ENCODE measurements around the gene NDUFS6. TPM values are rescaled to one million over a fixed set of nuclear protein-coding genes. Genes with fewer than 3 reads are reported as not detected.
"Not testable (repeated sequence)": the region's sequence is repeated elsewhere in the genome, so short reads cannot be mapped to it uniquely, and the experiment has no call there.

The NDUFS6 gene
- polyA plus RNA-seq, 1 donor, result 51.9 TPM

DNA sequence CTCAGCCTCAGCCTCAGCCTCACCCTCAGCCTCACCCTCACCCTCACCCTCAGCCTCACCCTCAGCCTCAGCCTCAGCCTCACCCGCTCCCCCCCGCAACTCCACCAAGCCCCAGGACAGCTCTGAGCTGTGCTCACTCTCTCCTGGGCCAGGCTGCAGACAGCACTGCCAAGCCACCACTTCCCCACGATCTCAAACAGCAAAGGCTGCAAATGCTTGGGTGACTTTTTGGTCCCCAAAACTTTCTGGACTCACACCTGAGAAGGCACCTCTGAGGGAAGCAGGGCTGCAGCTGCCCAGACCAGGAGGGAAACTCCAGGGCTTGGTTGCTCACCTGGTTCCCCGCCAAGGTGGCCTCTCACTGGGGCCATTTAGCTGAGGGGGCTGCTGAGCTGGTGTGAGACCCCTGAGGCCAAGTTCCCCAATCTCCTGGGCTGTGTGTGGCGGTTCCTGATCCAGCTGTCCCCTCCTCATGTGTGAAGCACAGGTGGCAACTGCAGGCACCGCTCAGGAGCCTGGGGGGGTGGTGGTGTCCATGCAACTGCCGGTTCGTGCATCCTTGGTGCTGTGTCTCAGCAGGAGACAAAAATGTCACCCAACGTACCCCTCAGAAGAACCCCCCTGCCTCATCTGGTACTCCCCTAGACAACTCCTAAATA is 19.4 kb upstream of the NDUFS6 start:
- no peak for DNase-seq

DNA sequence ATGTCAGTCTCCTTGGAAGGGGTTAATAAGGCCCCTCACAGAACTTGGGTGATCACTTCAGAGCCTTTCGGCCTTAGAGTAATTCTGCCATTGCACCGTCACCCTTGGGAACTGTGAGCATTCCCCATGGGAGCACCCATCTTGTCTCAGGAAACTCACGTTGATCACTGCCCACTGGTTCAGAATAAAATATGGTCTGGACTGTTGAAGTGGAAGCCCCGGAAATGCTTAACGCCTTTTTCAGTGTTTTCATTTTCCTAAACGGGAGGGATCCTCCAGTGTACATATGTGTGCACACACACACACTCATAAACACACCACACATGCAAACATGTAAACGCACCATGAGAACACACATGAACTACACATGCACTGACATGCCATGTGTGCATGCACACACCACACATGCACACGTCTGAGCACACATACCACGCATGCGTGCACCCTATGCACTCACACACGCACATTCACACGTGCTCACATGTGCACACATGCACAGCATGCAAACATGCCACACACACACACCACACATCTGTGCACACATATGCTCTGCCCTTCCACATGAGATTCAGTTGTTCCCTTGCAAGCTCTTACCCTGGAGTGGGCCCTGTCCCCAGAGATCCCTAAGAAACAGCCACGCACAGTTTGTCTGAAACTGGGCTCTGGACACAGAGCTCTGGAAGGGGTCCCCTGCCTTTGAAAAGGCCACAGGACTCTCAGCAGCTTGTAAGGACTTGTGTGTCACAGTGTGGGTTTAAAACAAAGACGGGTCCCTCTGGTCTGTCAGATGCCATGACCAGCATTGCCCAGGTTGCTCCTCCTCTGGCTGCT is 18.6 kb upstream of the NDUFS6 start:
- DNase-seq, result no peak

DNA sequence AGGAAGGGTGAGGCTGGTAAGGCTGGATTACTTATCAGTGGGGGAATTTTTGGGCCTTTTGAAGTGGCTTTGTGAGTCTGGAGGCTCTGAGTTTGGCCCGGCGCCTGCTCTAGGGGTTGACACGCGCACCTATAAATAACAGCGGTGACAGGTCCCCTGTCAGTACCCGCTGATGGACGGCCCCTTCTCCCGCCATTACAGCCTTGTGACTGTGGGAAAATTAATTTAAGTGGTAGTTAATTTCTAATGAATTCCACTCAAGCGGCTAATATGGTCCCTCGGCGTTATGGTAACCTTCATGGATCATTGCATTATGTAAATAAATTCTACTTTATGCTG is 18.0 kb upstream of the NDUFS6 start:
- DNase-seq, result no peak

DNA sequence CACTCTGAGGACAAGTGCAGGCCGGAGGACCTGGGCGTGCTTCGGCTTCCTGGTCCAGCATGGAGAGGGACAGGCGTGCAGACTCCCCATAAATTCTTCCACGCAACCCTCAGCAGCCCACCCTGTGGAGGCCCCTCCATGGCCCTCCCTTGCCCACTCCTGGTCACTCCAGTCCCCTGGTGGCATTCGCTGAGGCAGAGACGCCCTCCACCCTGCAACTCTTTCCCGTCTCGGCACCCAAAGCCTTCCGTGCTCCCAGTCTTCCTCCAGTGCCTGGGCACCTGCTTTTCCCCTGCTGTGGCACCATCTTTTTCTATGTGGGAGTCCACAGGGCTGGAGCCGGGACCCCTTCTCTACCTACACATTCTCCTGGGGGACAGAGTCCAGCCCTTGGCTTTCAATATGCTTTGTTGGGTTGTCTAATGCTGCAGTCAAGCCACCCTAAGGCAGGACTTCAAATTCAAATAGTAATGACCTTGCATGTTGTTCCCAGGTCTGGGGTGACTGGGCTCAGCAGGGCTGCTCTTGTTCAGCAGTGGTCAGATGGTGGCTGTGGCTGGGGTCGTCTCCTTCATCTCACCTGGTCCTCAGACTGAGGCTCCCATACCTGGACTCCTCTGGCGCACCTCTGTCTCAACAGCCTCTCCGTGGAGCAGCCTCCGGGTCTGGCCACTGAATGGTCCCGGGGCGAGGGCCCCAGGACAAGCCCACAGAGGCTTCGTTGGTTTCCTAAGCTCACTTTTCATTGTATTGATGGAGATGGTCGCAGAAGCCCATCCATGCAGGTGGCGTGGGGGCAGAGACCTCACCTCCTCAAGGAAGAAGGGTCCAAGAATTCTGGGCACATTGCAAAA is 16.8 kb upstream of the NDUFS6 start:
- no peak for DNase-seq

DNA sequence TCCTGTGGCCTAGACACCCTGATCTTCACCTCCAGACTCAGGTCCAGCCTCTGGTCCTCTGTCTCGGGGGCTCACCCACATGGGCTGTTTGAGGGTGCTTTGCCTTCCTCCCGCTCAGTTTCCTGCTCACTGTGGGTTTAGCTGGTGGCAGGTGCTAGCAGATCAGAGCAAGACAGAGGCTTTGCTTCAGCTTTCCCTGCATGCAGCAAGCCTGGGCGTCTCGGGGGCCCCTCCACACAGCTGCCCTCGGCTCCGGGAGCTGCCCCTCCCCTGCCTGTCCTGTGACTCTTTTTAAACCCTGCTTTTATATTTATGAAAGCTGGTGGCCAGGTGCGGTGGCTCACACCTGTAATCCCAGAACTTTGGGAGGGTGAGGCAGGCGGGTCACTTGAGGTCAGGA is 16.1 kb upstream of the NDUFS6 start:
- DNase-seq, result no peak

DNA sequence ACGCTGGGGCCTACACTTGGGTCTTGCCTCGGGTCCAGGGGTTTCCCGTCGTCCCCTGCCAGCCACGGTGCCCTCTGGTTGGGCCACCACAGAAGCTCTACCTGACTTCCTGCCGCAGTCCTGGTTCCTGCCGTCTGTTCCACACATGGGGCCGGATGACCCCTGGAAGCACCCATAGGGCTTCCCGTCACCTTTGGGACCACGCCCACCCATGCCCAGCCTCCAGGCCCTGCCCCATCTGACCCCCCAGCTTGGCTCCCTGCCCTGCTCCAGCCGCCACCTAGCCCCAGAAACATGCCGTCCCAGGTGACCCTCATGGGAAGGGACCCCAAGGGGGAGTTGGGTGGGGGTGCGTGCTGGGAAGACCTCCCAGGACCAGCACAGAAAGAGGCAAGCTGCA is 15.2 kb upstream of the NDUFS6 start:
- DNase-seq, result no peak

DNA sequence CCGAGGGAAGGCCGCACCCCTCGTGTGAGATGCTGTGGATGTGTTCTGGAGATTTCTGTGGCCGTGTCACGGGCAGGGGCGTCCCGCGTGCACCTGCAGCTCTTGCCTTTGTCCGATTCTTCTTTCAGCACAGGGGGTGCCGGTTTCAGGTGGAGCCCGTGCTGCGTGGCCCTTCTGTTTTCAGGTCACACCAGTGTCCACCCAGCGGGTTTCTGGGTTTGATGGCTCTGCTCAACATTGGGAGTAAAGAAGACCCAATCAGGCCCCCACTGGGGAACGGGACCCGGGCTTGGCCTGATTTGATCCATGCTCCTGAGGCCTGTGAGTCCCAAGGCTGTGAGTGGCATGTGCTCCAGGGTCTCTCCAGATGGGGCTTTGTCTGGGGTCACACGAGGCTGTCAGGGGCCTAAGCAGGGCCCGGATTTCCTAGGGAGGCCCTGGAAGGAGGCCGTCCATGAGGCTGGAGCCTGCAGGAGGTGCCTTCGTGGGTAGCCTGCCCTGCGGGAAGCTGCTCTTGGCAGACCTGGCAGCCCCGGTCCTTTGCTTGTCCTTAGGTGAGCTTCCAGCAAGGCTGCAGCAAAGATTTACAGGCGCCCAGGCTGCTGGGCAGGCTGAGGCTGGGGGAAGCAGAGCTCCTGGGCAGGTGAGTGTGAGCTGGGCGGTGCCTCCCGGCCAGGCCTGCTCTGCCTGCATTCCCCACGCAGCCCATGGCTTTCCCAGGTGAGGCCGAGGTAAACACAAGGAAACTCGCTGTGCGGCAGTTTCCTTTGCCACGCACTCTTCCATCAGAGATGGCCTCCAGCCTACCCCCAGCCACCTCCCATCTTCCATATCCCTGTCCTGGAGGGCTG is 14.4 kb upstream of the NDUFS6 start:
- DNase-seq, result no peak

DNA sequence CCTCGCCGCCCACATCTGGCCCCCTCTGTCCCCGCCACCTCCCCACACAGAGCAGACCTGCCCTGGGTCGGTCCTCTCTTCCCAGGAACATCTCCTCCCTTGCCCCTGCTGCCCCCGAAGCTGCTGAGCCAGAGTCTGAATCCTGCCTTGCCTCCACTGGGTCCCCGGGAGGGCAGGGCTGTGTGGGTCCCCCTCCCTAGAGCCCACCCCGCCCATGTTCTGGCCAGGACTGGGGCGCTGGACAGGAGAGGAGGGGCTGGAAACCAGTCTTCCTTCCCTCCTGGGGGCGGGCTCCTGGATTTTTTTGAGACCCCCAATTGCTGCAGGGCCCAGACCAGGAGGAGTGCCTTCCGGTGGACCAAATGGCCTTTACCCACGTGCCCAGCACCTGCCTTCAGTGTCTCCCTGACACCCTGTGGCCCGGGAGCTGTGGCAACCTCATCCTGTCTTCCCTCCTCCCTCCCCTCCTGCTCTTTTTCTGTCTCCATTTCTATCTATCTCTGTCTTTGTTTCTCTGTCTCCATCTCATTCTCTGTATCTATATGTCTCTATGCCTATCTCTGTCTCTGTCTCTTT is 13.6 kb upstream of the NDUFS6 start:
- DNase-seq, result no peak

DNA sequence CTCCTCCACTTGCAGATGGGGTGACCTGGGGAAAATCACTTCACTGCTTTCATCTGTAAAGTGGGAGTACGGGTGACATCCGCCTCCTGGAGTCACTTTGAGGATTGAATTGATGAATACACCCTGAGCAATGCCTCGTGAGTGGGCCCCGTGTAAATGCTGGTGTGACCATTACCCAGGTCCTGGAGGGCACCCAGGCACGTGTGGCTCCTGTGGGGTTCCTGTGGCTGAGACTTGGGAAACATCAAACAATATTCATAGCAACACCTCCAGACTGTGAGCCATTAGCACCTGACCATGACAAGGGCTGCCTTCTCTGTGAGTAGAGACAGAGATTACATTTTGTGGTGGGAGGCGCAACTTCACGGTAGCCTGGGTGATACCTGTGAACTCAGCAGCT is 13.0 kb upstream of the NDUFS6 start:
- DNase-seq, result no peak

DNA sequence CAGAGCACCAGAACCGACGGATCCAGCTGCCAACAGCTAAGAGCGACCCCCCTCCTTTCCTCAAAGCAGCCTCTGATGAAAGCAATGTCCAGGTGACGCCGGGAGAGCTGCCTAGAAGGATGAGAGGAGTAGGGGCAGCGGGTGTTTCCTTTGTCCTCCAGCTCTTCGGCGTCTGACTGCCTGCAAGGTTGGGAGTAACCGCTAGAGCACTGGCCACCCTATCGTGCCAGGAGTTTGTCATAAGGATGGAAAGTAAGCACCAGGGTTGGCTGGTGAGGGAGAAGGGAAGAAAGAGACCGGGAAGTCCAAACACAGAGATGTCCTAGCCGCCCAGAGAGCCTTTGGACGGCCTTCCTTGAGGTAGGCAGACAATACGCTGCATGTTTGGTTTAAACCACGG is 12.4 kb upstream of the NDUFS6 start:
- no peak for DNase-seq

DNA sequence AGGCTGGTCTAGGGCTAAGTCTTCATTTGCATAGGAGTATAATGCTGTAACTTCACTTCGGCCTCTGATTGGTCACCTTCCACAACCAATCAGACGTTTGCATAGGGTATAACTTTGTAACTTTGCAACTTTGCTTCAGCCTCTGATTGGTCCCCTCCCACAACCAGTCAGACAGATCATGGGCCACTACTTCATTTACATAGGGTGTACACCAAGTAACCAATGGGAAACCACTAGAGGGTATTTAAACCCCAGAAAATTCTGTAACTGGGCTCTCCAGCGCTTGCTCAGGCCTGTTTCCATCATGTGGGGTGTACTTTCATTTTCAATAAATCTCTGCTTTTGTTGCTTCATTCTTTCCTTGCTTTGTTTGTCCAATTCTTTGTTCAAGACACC is 11.8 kb upstream of the NDUFS6 start:
- not testable (repeated sequence) for DNase-seq

DNA sequence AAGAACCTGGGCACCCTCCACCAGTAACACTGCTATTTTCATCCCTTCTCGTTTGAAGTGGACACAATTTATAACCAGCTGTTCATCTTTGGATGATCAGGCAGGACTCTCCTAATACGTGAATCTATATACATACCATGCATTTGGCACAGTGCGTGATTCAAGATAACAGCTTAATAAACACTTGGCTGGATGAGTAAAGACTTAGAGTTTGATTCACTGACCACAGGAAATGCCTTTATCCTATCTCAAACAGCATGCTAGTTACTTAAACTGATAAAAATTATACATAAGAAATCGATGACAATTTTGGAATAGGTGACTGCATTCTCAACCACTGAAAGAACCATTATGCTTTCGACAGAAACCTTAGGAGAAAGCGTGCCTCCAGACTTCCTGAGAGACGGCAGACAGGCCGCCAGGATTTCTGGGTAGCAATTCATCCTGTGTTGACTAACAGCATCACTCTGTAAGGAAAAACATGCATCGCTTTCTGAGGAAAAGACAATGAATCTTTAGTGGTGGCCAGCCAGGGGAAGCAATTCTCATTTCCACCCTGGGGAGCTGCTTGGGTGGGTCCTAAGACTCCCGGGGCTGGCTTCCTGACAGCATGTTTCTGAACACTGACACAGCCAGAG is 11.3 kb upstream of the NDUFS6 start:
- no peak for DNase-seq

DNA sequence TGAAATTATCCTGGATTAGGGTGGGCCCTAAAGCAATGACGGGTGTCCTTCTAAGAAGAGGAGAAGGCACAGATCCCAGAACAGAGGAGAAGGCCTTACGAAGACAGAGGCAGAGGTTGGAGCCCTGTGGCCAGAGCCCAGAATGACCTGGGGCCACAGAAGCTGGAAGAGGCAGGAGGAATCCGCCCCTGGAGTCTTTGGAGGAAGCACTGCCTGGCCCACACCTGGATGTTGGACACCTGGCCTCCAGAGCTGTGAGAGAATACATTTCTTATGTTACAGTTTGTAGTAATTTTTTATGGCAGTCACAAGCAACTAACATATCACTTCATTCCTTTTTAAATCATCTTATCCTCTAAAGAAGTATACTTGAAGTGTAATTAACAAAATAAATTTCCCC is 10.0 kb upstream of the NDUFS6 start:
- no peak for DNase-seq

DNA sequence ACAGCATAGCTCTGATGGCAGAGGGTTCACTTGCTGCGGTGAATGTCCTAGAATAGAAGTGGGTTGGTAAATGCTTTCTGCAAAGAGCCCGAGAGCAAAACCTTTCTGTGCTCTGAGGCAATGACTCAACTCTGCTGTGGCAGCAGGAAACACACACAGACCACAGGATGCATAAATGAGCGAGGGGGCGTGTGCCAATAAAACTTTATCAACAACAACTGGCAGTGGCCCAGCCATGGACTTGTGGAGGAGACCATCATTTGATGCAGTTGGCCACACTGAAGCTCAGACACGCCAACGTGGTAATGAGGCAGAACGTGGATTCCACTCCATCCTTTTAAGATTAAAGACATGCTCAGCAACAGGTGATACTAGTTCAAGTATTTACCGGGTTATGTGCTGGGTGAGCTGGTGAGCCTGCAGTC is 8.4 kb upstream of the NDUFS6 start:
- DNase-seq, result no peak

DNA sequence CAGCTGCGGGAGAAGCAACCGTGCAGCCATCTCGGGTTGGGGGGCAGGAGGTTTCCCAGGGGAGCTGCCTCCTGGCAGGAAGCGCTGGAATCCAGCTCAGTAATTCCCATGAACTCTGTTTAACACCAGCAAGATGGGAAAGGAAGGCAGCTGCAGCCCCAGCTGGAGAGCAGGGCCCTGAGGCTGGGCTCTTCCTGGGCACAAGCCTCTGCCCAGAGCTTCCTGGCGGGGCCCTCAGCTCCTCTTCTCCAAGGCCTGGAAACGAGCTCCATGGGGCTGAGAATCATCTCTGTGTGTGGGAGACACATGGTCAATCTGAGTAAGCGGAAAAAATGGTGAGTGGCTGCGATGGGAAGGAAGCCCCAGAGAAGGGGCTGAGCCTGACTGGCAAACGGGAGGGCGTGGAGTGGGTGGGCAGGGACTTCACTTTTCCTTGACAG is 7.9 kb upstream of the NDUFS6 start:
- DNase-seq, result no peak

DNA sequence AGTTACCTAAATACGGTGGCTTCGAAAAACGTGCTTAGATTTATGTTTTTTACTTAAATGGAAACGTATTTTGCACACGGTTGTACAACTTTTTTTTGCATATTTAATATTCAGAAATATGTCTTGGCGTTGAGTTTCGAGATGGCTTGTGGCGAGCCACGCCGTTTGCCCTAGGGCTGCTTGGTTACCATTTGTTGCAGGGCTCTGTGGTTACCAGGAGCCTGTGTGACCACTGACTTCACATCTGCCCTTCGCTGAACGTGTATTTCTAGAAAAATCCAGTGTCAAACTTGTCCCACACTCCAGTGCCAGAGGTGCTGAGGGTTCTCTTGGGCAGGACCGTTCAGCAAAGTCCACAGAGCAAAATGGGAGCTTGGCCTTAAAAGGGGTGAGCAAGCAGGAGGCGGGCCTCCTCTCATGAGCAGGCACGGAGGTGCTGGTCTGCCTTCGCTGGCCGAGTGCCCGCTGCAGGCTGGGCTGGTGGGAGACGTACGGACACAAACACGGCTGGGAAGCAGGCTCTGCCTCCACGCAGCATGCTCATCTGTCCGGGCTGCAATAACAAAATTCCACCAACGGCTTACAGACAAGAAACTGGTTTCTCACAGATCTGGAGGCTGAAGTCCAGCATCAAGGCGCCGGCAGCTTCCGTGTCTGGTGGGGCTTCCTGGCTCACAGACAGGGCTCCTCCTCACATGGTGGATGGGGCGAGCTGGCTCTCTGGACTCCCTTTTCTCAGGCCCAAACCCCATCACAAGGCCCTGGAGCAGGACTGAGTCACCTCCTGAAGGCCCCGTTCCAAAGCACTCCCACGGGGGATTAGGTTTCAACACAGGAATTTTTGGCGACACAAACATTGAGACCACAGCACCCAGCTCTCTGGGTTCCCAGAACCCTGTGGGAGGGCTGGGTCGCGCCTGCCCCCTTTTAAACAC is 7.0 kb upstream of the NDUFS6 start:
- no peak for DNase-seq

DNA sequence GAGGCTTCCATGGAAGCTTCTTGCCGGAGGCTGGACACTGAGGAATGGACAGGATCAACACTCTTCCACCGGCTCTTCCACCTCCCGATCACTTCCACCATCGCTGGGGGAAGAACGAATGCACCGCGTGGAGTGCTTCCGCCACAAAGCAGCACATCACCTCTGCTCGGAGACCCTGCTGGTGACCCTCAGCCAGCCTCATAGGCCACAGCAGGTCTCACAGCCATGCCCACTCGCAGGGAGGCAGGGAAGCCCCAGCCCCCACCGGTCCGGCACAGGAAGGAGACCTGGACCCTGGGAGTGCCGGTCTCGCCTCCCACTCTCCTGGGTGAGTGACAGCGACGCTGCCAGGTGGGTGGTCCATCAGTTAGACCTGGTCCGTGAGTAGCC is 6.3 kb upstream of the NDUFS6 start:
- no peak for DNase-seq

DNA sequence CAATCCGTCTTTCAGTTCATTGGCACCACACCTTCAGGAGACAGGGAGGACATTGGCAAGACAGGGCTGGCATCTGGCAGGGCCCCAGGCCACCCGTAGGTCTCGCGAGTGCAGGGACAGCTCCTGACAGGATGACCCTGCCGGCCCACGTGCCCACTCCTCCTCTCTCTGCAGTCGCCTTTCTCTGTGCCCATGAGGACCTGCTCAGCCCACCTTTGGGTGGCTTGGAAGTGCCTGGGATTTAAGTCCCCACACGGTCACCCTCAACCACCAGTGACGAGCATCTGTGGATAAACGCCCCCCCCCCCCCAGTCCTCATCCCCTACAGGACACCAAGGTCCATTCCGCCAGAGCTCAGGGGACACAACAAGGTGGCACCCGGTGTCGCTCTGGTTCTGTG is 5.7 kb upstream of the NDUFS6 start:
- no peak for DNase-seq

DNA sequence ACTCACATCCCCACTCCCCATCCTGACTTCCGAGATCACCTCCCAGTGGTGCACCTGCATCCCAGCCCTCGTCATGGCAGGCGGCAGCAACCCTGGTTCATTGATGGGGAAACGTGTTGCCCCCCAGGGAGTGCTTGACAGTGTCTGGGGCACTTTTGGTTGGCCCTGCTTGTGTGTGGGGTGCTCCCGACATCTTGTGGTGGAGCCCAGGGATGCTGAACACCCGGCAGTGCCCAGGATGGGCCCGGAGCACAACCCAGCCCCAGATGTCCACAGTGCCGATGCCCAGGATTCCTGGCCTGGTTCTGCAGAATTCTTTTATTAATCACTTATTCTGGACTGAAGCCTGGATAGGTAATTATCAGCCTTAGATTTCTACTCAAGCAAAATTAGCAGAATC is 5.3 kb upstream of the NDUFS6 start:
- DNase-seq, result no peak
